ENCODE results near the gene FOS. TPM values are rescaled to one million over a fixed set of nuclear protein-coding genes. Genes with fewer than 3 reads are reported as not detected.

Gene FOS
- total RNA-seq, 1 donor from 2014 or later: 158 TPM

- no peak for DNase-seq (ENCODE audit: low spot score)
Measured at GRCh38 chr14:75250800-75251199, 27.8 kb upstream of the FOS start.

GRCh38 chr14:75252254-75252837 is 26.3 kb upstream of the FOS start:
- no peak for DNase-seq (ENCODE audit: low spot score)

- DNase-seq (ENCODE audit: low spot score): peak; percentile 83
Measured at GRCh38 chr14:75254381-75254822, 24.2 kb upstream of the FOS start.

- DNase-seq (ENCODE audit: low spot score): no peak
Measured at GRCh38 chr14:75254901-75255584, 23.6 kb upstream of the FOS start.

GRCh38 chr14:75258079-75258802 is 20.4 kb upstream of the FOS start:
- no peak for DNase-seq (ENCODE audit: low spot score)

- DNase-seq (ENCODE audit: low spot score): peak; percentile 99
Measured at GRCh38 chr14:75258803-75259509, 19.7 kb upstream of the FOS start.

- no peak for DNase-seq (ENCODE audit: low spot score)
Measured at GRCh38 chr14:75259510-75259855, 19.1 kb upstream of the FOS start.

GRCh38 chr14:75260025-75260763 is 18.4 kb upstream of the FOS start:
- no peak for DNase-seq (ENCODE audit: low spot score)

- no peak for DNase-seq (ENCODE audit: low spot score)
Measured at GRCh38 chr14:75261820-75262219, 16.8 kb upstream of the FOS start.

- no peak for DNase-seq (ENCODE audit: low spot score)
Measured at GRCh38 chr14:75262641-75263040, 16.0 kb upstream of the FOS start.

GRCh38 chr14:75264036-75264435 is 14.6 kb upstream of the FOS start:
- no peak for DNase-seq (ENCODE audit: low spot score)

- DNase-seq (ENCODE audit: low spot score): no peak
Measured at GRCh38 chr14:75267141-75267721, 11.4 kb upstream of the FOS start.

- DNase-seq (ENCODE audit: low spot score): no peak
Measured at GRCh38 chr14:75268633-75269550, 9.7 kb upstream of the FOS start.

- DNase-seq (ENCODE audit: low spot score): no peak
Measured at GRCh38 chr14:75271514-75271913, 7.1 kb upstream of the FOS start.

- DNase-seq (ENCODE audit: low spot score): no peak
Measured at GRCh38 chr14:75273272-75274049, 5.2 kb upstream of the FOS start.

- no peak for DNase-seq (ENCODE audit: low spot score)
Measured at GRCh38 chr14:75274050-75274898, 4.4 kb upstream of the FOS start.

GRCh38 chr14:75274899-75275569 is 3.6 kb upstream of the FOS start:
- no peak for DNase-seq (ENCODE audit: low spot score)

- DNase-seq (ENCODE audit: low spot score): no peak
Measured at GRCh38 chr14:75275598-75275997, 3.0 kb upstream of the FOS start.
